ENCODE data around the gene FCHSD1. TPM values are rescaled to one million over a fixed set of nuclear protein-coding genes. Genes with fewer than 3 reads are reported as not detected.

Gene FCHSD1
- 18.1 and 38.5 TPM in 2 replicates for total RNA-seq

GRCh38 chr5:141650851-141651727 lies at the start of gene FCHSD1:
FCHSD1 (minus strand) TSS chr5:141651418; CDS start chr5:141651368, 50 bp downstream.
- peak; percentile 29 for DNase-seq (ENCODE audit: low read depth)
- Histone ChIP-seq H3K27me3 (ENCODE audit: control insufficient read depth, insufficient read depth, low read length) (no peaks in the 10 kb centered on the region), H3K36me3 (ENCODE audit: control insufficient read depth, insufficient read depth, low read length) (no peaks in the 10 kb centered on the region), H3K4me3 (ENCODE audit: low read depth, low read length) (peak within 1 kb of the TSS; percentile 79)
- TF ChIP-seq CTCF (IDR thresholded peaks at IDR 0.05; ENCODE audit: insufficient read depth, low read length, poor library complexity, severe bottlenecking): no peak

- Histone ChIP-seq H3K36me3 (ENCODE audit: control insufficient read depth, insufficient read depth, low read length) (no peaks in the 10 kb centered on the region), H3K27me3 (ENCODE audit: control insufficient read depth, insufficient read depth, low read length) (peaks cover 38% of the 10 kb centered on the region), H3K4me3 (ENCODE audit: low read depth, low read length) (no peak overlapping the region)
- TF ChIP-seq CTCF (IDR thresholded peaks at IDR 0.05; ENCODE audit: insufficient read depth, low read length, poor library complexity, severe bottlenecking): no peak
- no peak for DNase-seq (ENCODE audit: low read depth)
These were observed 46.4 kb upstream of the FCHSD1 start for GRCh38 chr5:141697586-141697985.

GRCh38 chr5:141696431-141696830 lies 45.2 kb upstream of the FCHSD1 start:
- Histone ChIP-seq H3K4me3 (ENCODE audit: low read depth, low read length) (no peak overlapping the region), H3K36me3 (ENCODE audit: control insufficient read depth, insufficient read depth, low read length) (no peaks in the 10 kb centered on the region), H3K27me3 (ENCODE audit: control insufficient read depth, insufficient read depth, low read length) (peaks cover 31% of the 10 kb centered on the region)
- TF ChIP-seq CTCF (IDR thresholded peaks at IDR 0.05; ENCODE audit: insufficient read depth, low read length, poor library complexity, severe bottlenecking): no peak
- no peak for DNase-seq (ENCODE audit: low read depth)

GRCh38 chr5:141695627-141696215 lies 44.5 kb upstream of the FCHSD1 start:
- H3K27me3 ChIP-seq (ENCODE audit: control insufficient read depth, insufficient read depth, low read length): peaks cover 30% of the 10 kb centered on the region
- no peak for TF ChIP-seq CTCF (IDR thresholded peaks at IDR 0.05; ENCODE audit: insufficient read depth, low read length, poor library complexity, severe bottlenecking)
- H3K36me3 ChIP-seq (ENCODE audit: control insufficient read depth, insufficient read depth, low read length): no peaks in the 10 kb centered on the region
- DNase-seq (ENCODE audit: low read depth): no peak
- no peak overlapping the region for H3K4me3 ChIP-seq (ENCODE audit: low read depth, low read length)

- TF ChIP-seq CTCF (IDR thresholded peaks at IDR 0.05; ENCODE audit: insufficient read depth, low read length, poor library complexity, severe bottlenecking): no peak
- no peaks in the 10 kb centered on the region for H3K36me3 ChIP-seq (ENCODE audit: control insufficient read depth, insufficient read depth, low read length)
- no peak overlapping the region for H3K4me3 ChIP-seq (ENCODE audit: low read depth, low read length)
- peaks cover 25% of the 10 kb centered on the region for H3K27me3 ChIP-seq (ENCODE audit: control insufficient read depth, insufficient read depth, low read length)
- no peak for DNase-seq (ENCODE audit: low read depth)
These were observed 43.3 kb upstream of the FCHSD1 start for GRCh38 chr5:141694479-141694878.
